GM12892 (cell line): ENCODE measurements around the gene FTO.

Experiments used
- POLR2A ChIP-seq: IDR thresholded peaks from 2 replicates; pipeline ENCODE4 v1.6.1; 2011; ENCODE audit warnings: low read depth, low read length, control low read depth
- POLR2AphosphoS5 ChIP-seq: IDR thresholded peaks from 2 replicates; pipeline ENCODE4 v1.6.1; 2011; ENCODE audit warnings: low read depth, low read length, control low read depth
- TAF1 ChIP-seq: IDR thresholded peaks from 2 replicates; pipeline ENCODE4 v1.6.1; 2011; ENCODE audit warnings: low read depth, mild to moderate bottlenecking, control low read depth, low read length, borderline replicate concordance

- no peak for TF ChIP-seq POLR2AphosphoS5
- TF ChIP-seq TAF1: no peak
- no peak for TF ChIP-seq POLR2A
Measured at GRCh38 chr16:53968454-53968853, 264.5 kb downstream of the FTO start.
